Trophoblast cell (in vitro differentiated cells and primary cell): ENCODE results near the gene DLGAP1.

Experiments used
- DNase-seq, 2 donors: peaks; one replicate each; pipeline ENCODE4 v3.0.0-alpha.2; 2016
- H2AFZ ChIP-seq: 2 replicates; pipeline ENCODE4 v1.6.1; 2013; ENCODE audit warnings: low read length, moderate library complexity, mild to moderate bottlenecking; ENCODE audit not compliant: insufficient read depth, poor library complexity
- H2AK5ac ChIP-seq: 2 replicates; pipeline ENCODE4 v1.6.1; 2013; ENCODE audit warnings: mild to moderate bottlenecking, low read length
- H2BK120ac ChIP-seq: 2 replicates; pipeline ENCODE4 v1.6.1; 2013; ENCODE audit warnings: low read length, mild to moderate bottlenecking, moderate library complexity; ENCODE audit not compliant: insufficient read depth, poor library complexity
- H2BK12ac ChIP-seq: 2 replicates; pipeline ENCODE4 v1.6.1; 2013; ENCODE audit warnings: mild to moderate bottlenecking, low read length, moderate library complexity
- H2BK5ac ChIP-seq: 2 replicates; pipeline ENCODE4 v1.6.1; 2013; ENCODE audit warnings: low read length, low read depth, moderate library complexity, mild to moderate bottlenecking; ENCODE audit not compliant: poor library complexity
- H3K14ac ChIP-seq: 2 replicates; pipeline ENCODE4 v1.6.1; 2013; ENCODE audit warnings: mild to moderate bottlenecking, low read length
- H3K18ac ChIP-seq: 2 replicates; pipeline ENCODE4 v1.6.1; 2013; ENCODE audit warnings: mild to moderate bottlenecking, low read length
- H3K23ac ChIP-seq: 2 replicates; pipeline ENCODE4 v1.6.1; 2013; ENCODE audit warnings: low read length
- H3K27ac ChIP-seq: 2 replicates; pipeline ENCODE4 v1.5.1; 2013; ENCODE audit warnings: low read depth, mild to moderate bottlenecking, inconsistent platforms, low read length, moderate library complexity
- H3K27me3 ChIP-seq: 2 replicates; pipeline ENCODE4 v1.6.1; 2013; ENCODE audit warnings: inconsistent platforms, mild to moderate bottlenecking, low read length, moderate library complexity; ENCODE audit not compliant: insufficient read depth
- H3K36me3 ChIP-seq, 2 experiments: 1 replicate in 1 of 2; 2 replicates in 1 of 2; pipeline ENCODE4 v1.6.1; 2013; ENCODE audit warnings: low read length in 2 of 2, mild to moderate bottlenecking in 2 of 2, moderate library complexity in 1 of 2; ENCODE audit not compliant: insufficient read depth in 2 of 2, control insufficient read depth in 1 of 2
- H3K4ac ChIP-seq: 2 replicates; pipeline ENCODE4 v1.6.1; 2013; ENCODE audit warnings: low read depth, mild to moderate bottlenecking, low read length, moderate library complexity
- H3K4me1 ChIP-seq, 2 experiments: 1 replicate in 1 of 2; 2 replicates in 1 of 2; pipeline ENCODE4 v1.6.1; 2013; ENCODE audit warnings: low read length in 2 of 2, mild to moderate bottlenecking in 2 of 2, moderate library complexity in 1 of 2; ENCODE audit not compliant: insufficient read depth in 2 of 2, control insufficient read depth in 1 of 2
- H3K4me2 ChIP-seq: 2 replicates; pipeline ENCODE4 v1.6.1; 2013; ENCODE audit warnings: inconsistent platforms, mild to moderate bottlenecking, low read length, moderate library complexity
- H3K4me3 ChIP-seq: 2 replicates; pipeline ENCODE4 v1.5.1; 2013; ENCODE audit warnings: mild to moderate bottlenecking, low read depth, low read length, inconsistent platforms
- H3K79me1 ChIP-seq: one replicate; pipeline ENCODE4 v1.6.1; 2013; ENCODE audit warnings: low read length
- H3K79me2 ChIP-seq: 2 replicates; pipeline ENCODE4 v1.6.1; 2013; ENCODE audit warnings: low read length, mild to moderate bottlenecking; ENCODE audit not compliant: control insufficient read depth, insufficient read depth, poor library complexity
- H3K9ac ChIP-seq: 2 replicates; pipeline ENCODE4 v1.6.1; 2013; ENCODE audit warnings: mild to moderate bottlenecking, low read length
- H3K9me3 ChIP-seq: 2 replicates; pipeline ENCODE4 v1.6.1; 2013; ENCODE audit warnings: low read depth, mild to moderate bottlenecking, control low read depth, inconsistent platforms, low read length; ENCODE audit not compliant: insufficient read depth
- H4K12ac ChIP-seq: 2 replicates; pipeline ENCODE4 v1.6.1; 2013; ENCODE audit warnings: low read depth, mild to moderate bottlenecking, low read length, moderate library complexity
- H4K8ac ChIP-seq: 2 replicates; pipeline ENCODE4 v1.6.1; 2013; ENCODE audit warnings: low read depth, mild to moderate bottlenecking, low read length, moderate library complexity
- H4K91ac ChIP-seq: one replicate; pipeline ENCODE4 v1.6.1; 2013; ENCODE audit warnings: low read depth, mild to moderate bottlenecking, low read length, moderate library complexity
- WGBS: extraction: QIAGEN DNeasy Blood & Tissue Kit; methylation state at CpG from one replicate; pipeline ENCODE4 v1.1.7; 2013; ENCODE audit warnings: missing lambda C conversion rate; ENCODE audit not compliant: insufficient read length, insufficient coverage; ENCODE audit errors: extremely low coverage; 5-methylcytosine and 5-hydroxymethylcytosine counted together

Gene DLGAP1

GRCh38 chr18:4403836-4404235, 51.3 kb downstream of the DLGAP1 start:
- no peak overlapping the region for H3K4ac ChIP-seq
- H3K18ac ChIP-seq = no peak overlapping the region
- H2AK5ac ChIP-seq = no peak overlapping the region
- H4K8ac ChIP-seq = no peak overlapping the region
- WGBS = no CpG with 5 or more reads among the region's 1 CpG
- no peak overlapping the region for H3K4me2 ChIP-seq
- H3K9me3 ChIP-seq = no peaks in the 10 kb centered on the region
- no peaks in the 10 kb centered on the region for H3K27me3 ChIP-seq
- H3K27ac ChIP-seq = no peak overlapping the region
- no peak overlapping the region for H3K23ac ChIP-seq
- no peaks in the 10 kb centered on the region for H3K36me3 ChIP-seq
- no peak overlapping the region for H3K14ac ChIP-seq
- H3K9ac ChIP-seq = no peak overlapping the region
- no peak for DNase-seq
- no peak overlapping the region for H4K91ac ChIP-seq
- H3K4me1 ChIP-seq = no peaks in the 10 kb centered on the region
- no peaks in the 10 kb centered on the region for H3K79me1 ChIP-seq
- no peak overlapping the region for H3K4me3 ChIP-seq
- H3K79me2 ChIP-seq = no peaks in the 10 kb centered on the region
- no peak overlapping the region for H2BK5ac ChIP-seq
- no peak overlapping the region for H2AFZ ChIP-seq
- no peak overlapping the region for H2BK12ac ChIP-seq
- no peak overlapping the region for H2BK120ac ChIP-seq
- no peak overlapping the region for H4K12ac ChIP-seq

- Histone ChIP-seq H3K4me2 (no peak overlapping the region), H2BK5ac (no peak overlapping the region), H2BK12ac (no peak overlapping the region), H3K27ac (no peak overlapping the region), H4K8ac (no peak overlapping the region), H3K18ac (no peak overlapping the region), H2AFZ (no peak overlapping the region), H3K9ac (no peak overlapping the region), H4K91ac (no peak overlapping the region), H4K12ac (no peak overlapping the region), H3K9me3 (no peaks in the 10 kb centered on the region), H3K4ac (no peak overlapping the region), H2AK5ac (no peak overlapping the region), H3K14ac (no peak overlapping the region), H3K27me3 (no peaks in the 10 kb centered on the region), H3K4me3 (no peak overlapping the region), H3K23ac (no peak overlapping the region), H2BK120ac (no peak overlapping the region), H3K79me1 (no peaks in the 10 kb centered on the region), H3K4me1 (no peaks in the 10 kb centered on the region), H3K79me2 (no peaks in the 10 kb centered on the region), H3K36me3 (no peaks in the 10 kb centered on the region)
- no peak for DNase-seq
- WGBS = no CpG with 5 or more reads among the region's 1 CpG
These were observed 54.2 kb downstream of the DLGAP1 start for GRCh38 chr18:4400911-4401310.

- no peak overlapping the region for H3K14ac ChIP-seq
- no peaks in the 10 kb centered on the region for H3K9me3 ChIP-seq
- H3K4me3 ChIP-seq = no peak overlapping the region
- no peak overlapping the region for H3K27ac ChIP-seq
- no peaks in the 10 kb centered on the region for H3K4me1 ChIP-seq
- H3K4ac ChIP-seq = no peak overlapping the region
- WGBS = no CpG with 5 or more reads among the region's 5 CpGs
- no peak overlapping the region for H2BK12ac ChIP-seq
- no peak overlapping the region for H4K8ac ChIP-seq
- no peaks in the 10 kb centered on the region for H3K27me3 ChIP-seq
- no peak overlapping the region for H3K23ac ChIP-seq
- no peaks in the 10 kb centered on the region for H3K79me1 ChIP-seq
- H4K91ac ChIP-seq = no peak overlapping the region
- H3K4me2 ChIP-seq = no peak overlapping the region
- no peak overlapping the region for H2BK5ac ChIP-seq
- no peaks in the 10 kb centered on the region for H3K36me3 ChIP-seq
- no peak overlapping the region for H3K9ac ChIP-seq
- no peak overlapping the region for H2AFZ ChIP-seq
- no peak overlapping the region for H4K12ac ChIP-seq
- no peak overlapping the region for H3K18ac ChIP-seq
- no peaks in the 10 kb centered on the region for H3K79me2 ChIP-seq
- no peak for DNase-seq
- H2BK120ac ChIP-seq = no peak overlapping the region
- H2AK5ac ChIP-seq = no peak overlapping the region
These were observed 55.2 kb downstream of the DLGAP1 start for GRCh38 chr18:4399929-4400328.

GRCh38 chr18:4394700-4395099, 60.4 kb downstream of the DLGAP1 start:
- Histone ChIP-seq H2BK120ac (no peak overlapping the region), H3K4me1 (no peaks in the 10 kb centered on the region), H2AK5ac (no peak overlapping the region), H4K91ac (no peak overlapping the region), H3K9ac (no peak overlapping the region), H2BK12ac (no peak overlapping the region), H2BK5ac (no peak overlapping the region), H3K14ac (no peak overlapping the region), H3K79me2 (no peaks in the 10 kb centered on the region), H3K4ac (no peak overlapping the region), H4K12ac (no peak overlapping the region), H3K36me3 (no peaks in the 10 kb centered on the region), H2AFZ (no peak overlapping the region), H3K79me1 (no peaks in the 10 kb centered on the region), H3K23ac (no peak overlapping the region), H3K4me2 (no peak overlapping the region), H3K4me3 (no peak overlapping the region), H3K18ac (no peak overlapping the region), H3K27ac (no peak overlapping the region), H3K27me3 (no peaks in the 10 kb centered on the region), H4K8ac (no peak overlapping the region), H3K9me3 (no peaks in the 10 kb centered on the region)
- no CpG with 5 or more reads among the region's 4 CpGs for WGBS
- DNase-seq = no peak
